CD8-positive, alpha-beta memory T cell (primary cell): ENCODE results near the gene MOCS2. TPM values are rescaled to one million over a fixed set of nuclear protein-coding genes. Genes with fewer than 3 reads are reported as not detected.

Experiments
- polyA plus RNA-seq: library from polyadenylated mRNA; unstranded; fragments of 300-500 nt; fragmentation: Illumina TruSeq; gene quantifications from one replicate; pipeline ENCODE4 v1.2.3, GENCODE V29; 2021
- total RNA-seq, 2 experiments: library from RNA; stranded (reverse); gene quantifications; one replicate each; pipeline ENCODE4 v1.2.3, GENCODE V29; 2021

The MOCS2 gene
- total and polyA plus RNA-seq, 3 experiments from 2014 or later: 25.9 to 39.7 (median 27.0) TPM

Other genes with a start within 250 kb of the MOCS2 start
- 1 to 10 TPM; 2.7 to 2.8 TPM for gene ITGA2, start 120.4 kb downstream of the MOCS2 start, total RNA-seq
- gene ITGA2, start 120.4 kb downstream of the MOCS2 start, polyA plus RNA-seq: 0.51 TPM